Right forelimb (tissue), 1 donor: ENCODE data around the gene NFATC2.

Experiments used
- DNase-seq: peaks from one replicate; pipeline ENCODE4 v3.0.0-alpha.2; 2018

Gene NFATC2

GRCh38 chr20:51536116-51537069 lies 6.1 kb downstream of the NFATC2 start:
- no peak for DNase-seq

- DNase-seq: no peak
Observed at GRCh38 chr20:51535674-51536073, 6.8 kb downstream of the NFATC2 start.

- DNase-seq: no peak
Observed at GRCh38 chr20:51535075-51535386, 7.5 kb downstream of the NFATC2 start.

GRCh38 chr20:51533291-51534172 lies 9.0 kb downstream of the NFATC2 start:
- no peak for DNase-seq

- DNase-seq: no peak
Observed at GRCh38 chr20:51532577-51533191, 9.8 kb downstream of the NFATC2 start.

- no peak for DNase-seq
Observed at GRCh38 chr20:51531712-51532456, 10.6 kb downstream of the NFATC2 start.

- DNase-seq: no peak
Observed at GRCh38 chr20:51531141-51531710, 11.3 kb downstream of the NFATC2 start.

GRCh38 chr20:51529758-51530157 lies 12.8 kb downstream of the NFATC2 start:
- DNase-seq: no peak

- no peak for DNase-seq
Observed at GRCh38 chr20:51529081-51529681, 13.3 kb downstream of the NFATC2 start.

- DNase-seq: no peak
Observed at GRCh38 chr20:51528263-51529027, 14.1 kb downstream of the NFATC2 start.

- DNase-seq: no peak
Observed at GRCh38 chr20:51526754-51527153, 15.8 kb downstream of the NFATC2 start.

- DNase-seq: no peak
Observed at GRCh38 chr20:51526106-51526470, 16.4 kb downstream of the NFATC2 start.

GRCh38 chr20:51525241-51526105 lies 17.0 kb downstream of the NFATC2 start:
- DNase-seq: no peak

- DNase-seq: no peak
Observed at GRCh38 chr20:51523276-51524013, 19.1 kb downstream of the NFATC2 start.

GRCh38 chr20:51522207-51522606 lies 20.3 kb downstream of the NFATC2 start:
- no peak for DNase-seq

- no peak for DNase-seq
Observed at GRCh38 chr20:51517839-51518238, 24.7 kb downstream of the NFATC2 start.

- DNase-seq: no peak
Observed at GRCh38 chr20:51516855-51517254, 25.7 kb downstream of the NFATC2 start.

GRCh38 chr20:51514836-51515235 lies 27.7 kb downstream of the NFATC2 start:
- DNase-seq: no peak

- no peak for DNase-seq
Observed at GRCh38 chr20:51514249-51514648, 28.3 kb downstream of the NFATC2 start.
